Small intestine (tissue), 7 donors: ENCODE data around the gene ENOX1. TPM values are rescaled to one million over a fixed set of nuclear protein-coding genes. Genes with fewer than 3 reads are reported as not detected.

Source experiments
- DNase-seq, 2 donors: peaks; one replicate each; pipeline versions ENCODE4 v3.0.0 to v3.0.0-alpha.2; 2013
- FAIRE-seq: peaks from 2 replicates; lab custom pipeline; 2012; peaks lifted over from hg19 to GRCh38; lab: Jason Lieb, UNC
- H3K27ac ChIP-seq, 3 donors: one replicate each; pipeline ENCODE4 v1.5.1; 2013; ENCODE audit warnings: low read length in 2 of 3, mild to moderate bottlenecking in 2 of 3, control low read depth in 1 of 3, inconsistent platforms in 1 of 3, low read depth in 1 of 3, moderate library complexity in 1 of 3
- H3K27me3 ChIP-seq, 3 donors: one replicate each; pipeline ENCODE4 v1.6.1; 2013; ENCODE audit warnings: low read length in 3 of 3, inconsistent platforms in 1 of 3; ENCODE audit not compliant: control insufficient read depth in 3 of 3, insufficient read depth in 3 of 3
- H3K36me3 ChIP-seq, 3 donors: one replicate each; pipeline ENCODE4 v1.6.1; 2013; ENCODE audit warnings: low read length in 3 of 3, inconsistent platforms in 1 of 3, low read depth in 1 of 3, mild to moderate bottlenecking in 1 of 3, moderate library complexity in 1 of 3; ENCODE audit not compliant: control insufficient read depth in 3 of 3, insufficient read depth in 2 of 3
- H3K4me1 ChIP-seq, 3 donors: one replicate each; pipeline ENCODE4 v1.6.1; 2013; ENCODE audit warnings: low read length in 2 of 3, inconsistent platforms in 1 of 3, low read depth in 1 of 3, mild to moderate bottlenecking in 1 of 3, moderate library complexity in 1 of 3; ENCODE audit not compliant: control insufficient read depth in 3 of 3, insufficient read depth in 2 of 3
- H3K4me3 ChIP-seq, 3 donors: one replicate each; pipeline ENCODE4 v1.5.1; 2013; ENCODE audit warnings: low read length in 3 of 3, control low read depth in 1 of 3, inconsistent platforms in 1 of 3, low read depth in 1 of 3, mild to moderate bottlenecking in 1 of 3, moderate library complexity in 1 of 3
- H3K9me3 ChIP-seq, 2 donors: one replicate each; pipeline ENCODE4 v1.6.1; 2013; ENCODE audit warnings: low read depth in 1 of 2, low read length in 1 of 2; ENCODE audit not compliant: control insufficient read depth in 2 of 2, insufficient read depth in 1 of 2
- WGBS, 3 donors: extraction: QIAGEN DNeasy Blood & Tissue Kit; methylation state at CpG; one replicate each; pipeline ENCODE4 v1.1.7; 2013; 5-methylcytosine and 5-hydroxymethylcytosine counted together
- polyA plus RNA-seq, 4 donors: library from polyadenylated mRNA; stranded (reverse) in 3 of 4; unstranded in 1 of 4; fragments of 200-250 nt in 3 of 4; fragments of 120-200 nt in 1 of 4; gene quantifications; one replicate each; pipeline versions ENCODE4 v1.2.1 to v1.2.3, GENCODE V29; 2013
- donor health status: healthy with polysubstance abuse.
- donor health status: control.
- donor health status: control.
- donor health status: Bipolar disorder and iron deficiency.
- donor health status: healthy.

The ENOX1 gene
- polyA plus RNA-seq, 4 donors = 0.27 to 0.87 (median 0.72) TPM; not detected in 1

GRCh38 chr13:43411741-43412140 is 375.0 kb downstream of the ENOX1 start:
- no peaks in the 10 kb centered on the region for H3K36me3 ChIP-seq
- H3K4me3 ChIP-seq = no peak overlapping the region
- DNase-seq = no peak
- H3K4me1 ChIP-seq = no peaks in the 10 kb centered on the region
- peaks cover 0 to 7% of the 10 kb centered on the region in 2 donors for H3K9me3 ChIP-seq
- no peak for FAIRE-seq
- 50 to 65% (median 61%) methylated on average over 9 of the region's 9 CpGs for WGBS, 3 donors
- peaks cover 0 to 5% (median 0%) of the 10 kb centered on the region in 3 donors for H3K27me3 ChIP-seq
- H3K27ac ChIP-seq = no peak overlapping the region

- Histone ChIP-seq H3K27me3 (peaks cover 0 to 5% (median 0%) of the 10 kb centered on the region in 3 donors), H3K9me3 (peaks cover 0 to 6% of the 10 kb centered on the region in 2 donors), H3K4me1 (no peaks in the 10 kb centered on the region), H3K36me3 (no peaks in the 10 kb centered on the region), H3K4me3 (no peak overlapping the region), H3K27ac (no peak overlapping the region)
- 53 to 71% (median 62%) methylated on average over 2 of the region's 2 CpGs for WGBS, 3 donors
- FAIRE-seq (no peak), DNase-seq (no peak)
These were observed 375.6 kb downstream of the ENOX1 start for GRCh38 chr13:43411211-43411610.

- DNase-seq (no peak), FAIRE-seq (no peak)
- peaks cover 0 to 5% (median 0%) of the 10 kb centered on the region in 3 donors for H3K27me3 ChIP-seq
- no peaks in the 10 kb centered on the region for H3K36me3 ChIP-seq
- H3K9me3 ChIP-seq = no peaks in the 10 kb centered on the region
- H3K27ac ChIP-seq = no peak overlapping the region
- H3K4me3 ChIP-seq = no peak overlapping the region
- no peaks in the 10 kb centered on the region for H3K4me1 ChIP-seq
- WGBS, 3 donors = 81 to 88% (median 82%) methylated on average over 3 of the region's 3 CpGs
These were observed 378.5 kb downstream of the ENOX1 start for GRCh38 chr13:43408274-43408673.

GRCh38 chr13:43407023-43407581 is 379.7 kb downstream of the ENOX1 start:
- no peak for FAIRE-seq
- Histone ChIP-seq H3K4me1 (no peaks in the 10 kb centered on the region), H3K4me3 (no peak overlapping the region), H3K27ac (no peak overlapping the region), H3K27me3 (no peaks in the 10 kb centered on the region), H3K36me3 (no peaks in the 10 kb centered on the region), H3K9me3 (no peaks in the 10 kb centered on the region)
- DNase-seq = no peak
- WGBS, 3 donors = 92 to 94% (median 92%) methylated on average over 5 of the region's 5 CpGs

GRCh38 chr13:43405457-43405856 is 381.3 kb downstream of the ENOX1 start:
- H3K4me3 ChIP-seq = no peak overlapping the region
- no peak overlapping the region for H3K27ac ChIP-seq
- WGBS, 3 donors = 55 to 91% (median 60%) methylated on average over 1 of the region's 1 CpG
- DNase-seq = no peak
- no peaks in the 10 kb centered on the region for H3K4me1 ChIP-seq
- no peaks in the 10 kb centered on the region for H3K9me3 ChIP-seq
- FAIRE-seq = no peak
- H3K36me3 ChIP-seq = no peaks in the 10 kb centered on the region
- H3K27me3 ChIP-seq = no peaks in the 10 kb centered on the region

GRCh38 chr13:43402380-43402779 is 384.4 kb downstream of the ENOX1 start:
- Histone ChIP-seq H3K27me3 (no peaks in the 10 kb centered on the region), H3K4me3 (no peak overlapping the region), H3K36me3 (no peaks in the 10 kb centered on the region), H3K27ac (no peak overlapping the region), H3K9me3 (no peaks in the 10 kb centered on the region), H3K4me1 (no peaks in the 10 kb centered on the region)
- DNase-seq (no peak), FAIRE-seq (no peak)
- 94 to 96% (median 94%) methylated on average over 1 of the region's 1 CpG for WGBS, 3 donors

GRCh38 chr13:43401361-43401760 is 385.4 kb downstream of the ENOX1 start:
- DNase-seq = peak; percentile 2 to 7
- no peaks in the 10 kb centered on the region for H3K4me1 ChIP-seq
- no peaks in the 10 kb centered on the region for H3K36me3 ChIP-seq
- WGBS, 3 donors = 38 to 49% (median 48%) methylated on average over 4 of the region's 4 CpGs
- H3K27ac ChIP-seq = no peak overlapping the region
- FAIRE-seq = no peak
- no peaks in the 10 kb centered on the region for H3K27me3 ChIP-seq
- no peak overlapping the region for H3K4me3 ChIP-seq
- H3K9me3 ChIP-seq = no peaks in the 10 kb centered on the region

GRCh38 chr13:43397111-43397510 is 389.7 kb downstream of the ENOX1 start:
- no peak overlapping the region for H3K27ac ChIP-seq
- no peak overlapping the region for H3K4me3 ChIP-seq
- H3K27me3 ChIP-seq = no peaks in the 10 kb centered on the region
- no peaks in the 10 kb centered on the region for H3K4me1 ChIP-seq
- 87 to 89% (median 89%) methylated on average over 3 of the region's 3 CpGs for WGBS, 3 donors
- no peaks in the 10 kb centered on the region for H3K9me3 ChIP-seq
- H3K36me3 ChIP-seq = no peaks in the 10 kb centered on the region
- FAIRE-seq (no peak), DNase-seq (no peak)

- H3K9me3 ChIP-seq = no peaks in the 10 kb centered on the region
- DNase-seq (no peak), FAIRE-seq (no peak)
- no peaks in the 10 kb centered on the region for H3K27me3 ChIP-seq
- no peaks in the 10 kb centered on the region for H3K36me3 ChIP-seq
- 49 to 64% (median 57%) methylated on average over 5 of the region's 5 CpGs for WGBS, 3 donors
- no peak overlapping the region for H3K27ac ChIP-seq
- H3K4me3 ChIP-seq = no peak overlapping the region
- peaks cover 0 to 8% (median 3%) of the 10 kb centered on the region in 3 donors for H3K4me1 ChIP-seq
These were observed 395.7 kb downstream of the ENOX1 start for GRCh38 chr13:43391036-43391435.
